Panc1 (cell line): ENCODE results near the gene FREM1.

Experiments used
- POLR2AphosphoS5 ChIP-seq: IDR thresholded peaks from 2 replicates; pipeline ENCODE4 v1.6.1; 2012; ENCODE audit warnings: mild to moderate bottlenecking, low read depth, low read length, moderate library complexity
- SIN3A ChIP-seq: IDR thresholded peaks from 2 replicates; pipeline ENCODE4 v1.6.1; 2012; ENCODE audit warnings: low read depth, mild to moderate bottlenecking, low read length, moderate library complexity, borderline replicate concordance; ENCODE audit not compliant: insufficient read depth
- TF ChIP-seq, protein P1 (sequence below): fragments of 450-650 bp; IDR thresholded peaks from 2 replicates; pipeline ENCODE4 v1.5.1; 2017; ENCODE audit warnings: mild to moderate bottlenecking
- TF ChIP-seq, protein P2 (sequence below), 2 experiments: IDR thresholded peaks; 2 replicates each; pipeline ENCODE4 v1.6.1; 2011 to 2012; ENCODE audit warnings: low read depth in 2 of 2, control low read depth in 1 of 2, low read length in 1 of 2, mild to moderate bottlenecking in 1 of 2, moderate library complexity in 1 of 2; ENCODE audit not compliant: insufficient read depth in 1 of 2

DNA sequence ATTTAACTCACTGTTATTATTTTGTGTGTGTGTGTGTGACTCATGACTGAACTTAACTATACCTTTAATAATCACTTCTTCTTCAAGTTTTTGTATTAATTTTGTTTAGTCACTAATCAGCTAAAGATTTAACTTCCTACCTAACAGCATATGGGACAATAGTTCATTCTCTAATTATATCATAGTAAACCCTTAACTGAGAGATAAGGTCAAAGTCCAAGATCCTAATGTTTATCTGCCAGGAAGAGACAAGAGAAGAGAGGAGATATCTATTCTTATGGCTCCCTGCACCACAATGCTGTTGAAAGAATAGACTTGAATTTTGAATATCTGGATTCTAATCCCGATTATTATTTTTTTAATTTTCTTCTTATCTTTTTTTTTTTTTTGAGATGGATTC is 28.1 kb downstream of the FREM1 start:
- TF ChIP-seq, protein P1, sequence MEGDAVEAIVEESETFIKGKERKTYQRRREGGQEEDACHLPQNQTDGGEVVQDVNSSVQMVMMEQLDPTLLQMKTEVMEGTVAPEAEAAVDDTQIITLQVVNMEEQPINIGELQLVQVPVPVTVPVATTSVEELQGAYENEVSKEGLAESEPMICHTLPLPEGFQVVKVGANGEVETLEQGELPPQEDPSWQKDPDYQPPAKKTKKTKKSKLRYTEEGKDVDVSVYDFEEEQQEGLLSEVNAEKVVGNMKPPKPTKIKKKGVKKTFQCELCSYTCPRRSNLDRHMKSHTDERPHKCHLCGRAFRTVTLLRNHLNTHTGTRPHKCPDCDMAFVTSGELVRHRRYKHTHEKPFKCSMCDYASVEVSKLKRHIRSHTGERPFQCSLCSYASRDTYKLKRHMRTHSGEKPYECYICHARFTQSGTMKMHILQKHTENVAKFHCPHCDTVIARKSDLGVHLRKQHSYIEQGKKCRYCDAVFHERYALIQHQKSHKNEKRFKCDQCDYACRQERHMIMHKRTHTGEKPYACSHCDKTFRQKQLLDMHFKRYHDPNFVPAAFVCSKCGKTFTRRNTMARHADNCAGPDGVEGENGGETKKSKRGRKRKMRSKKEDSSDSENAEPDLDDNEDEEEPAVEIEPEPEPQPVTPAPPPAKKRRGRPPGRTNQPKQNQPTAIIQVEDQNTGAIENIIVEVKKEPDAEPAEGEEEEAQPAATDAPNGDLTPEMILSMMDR, result no peak
- TF ChIP-seq, protein P2, sequence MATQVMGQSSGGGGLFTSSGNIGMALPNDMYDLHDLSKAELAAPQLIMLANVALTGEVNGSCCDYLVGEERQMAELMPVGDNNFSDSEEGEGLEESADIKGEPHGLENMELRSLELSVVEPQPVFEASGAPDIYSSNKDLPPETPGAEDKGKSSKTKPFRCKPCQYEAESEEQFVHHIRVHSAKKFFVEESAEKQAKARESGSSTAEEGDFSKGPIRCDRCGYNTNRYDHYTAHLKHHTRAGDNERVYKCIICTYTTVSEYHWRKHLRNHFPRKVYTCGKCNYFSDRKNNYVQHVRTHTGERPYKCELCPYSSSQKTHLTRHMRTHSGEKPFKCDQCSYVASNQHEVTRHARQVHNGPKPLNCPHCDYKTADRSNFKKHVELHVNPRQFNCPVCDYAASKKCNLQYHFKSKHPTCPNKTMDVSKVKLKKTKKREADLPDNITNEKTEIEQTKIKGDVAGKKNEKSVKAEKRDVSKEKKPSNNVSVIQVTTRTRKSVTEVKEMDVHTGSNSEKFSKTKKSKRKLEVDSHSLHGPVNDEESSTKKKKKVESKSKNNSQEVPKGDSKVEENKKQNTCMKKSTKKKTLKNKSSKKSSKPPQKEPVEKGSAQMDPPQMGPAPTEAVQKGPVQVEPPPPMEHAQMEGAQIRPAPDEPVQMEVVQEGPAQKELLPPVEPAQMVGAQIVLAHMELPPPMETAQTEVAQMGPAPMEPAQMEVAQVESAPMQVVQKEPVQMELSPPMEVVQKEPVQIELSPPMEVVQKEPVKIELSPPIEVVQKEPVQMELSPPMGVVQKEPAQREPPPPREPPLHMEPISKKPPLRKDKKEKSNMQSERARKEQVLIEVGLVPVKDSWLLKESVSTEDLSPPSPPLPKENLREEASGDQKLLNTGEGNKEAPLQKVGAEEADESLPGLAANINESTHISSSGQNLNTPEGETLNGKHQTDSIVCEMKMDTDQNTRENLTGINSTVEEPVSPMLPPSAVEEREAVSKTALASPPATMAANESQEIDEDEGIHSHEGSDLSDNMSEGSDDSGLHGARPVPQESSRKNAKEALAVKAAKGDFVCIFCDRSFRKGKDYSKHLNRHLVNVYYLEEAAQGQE (IDR thresholded peaks at IDR 0.05; ENCODE audit: insufficient read depth in 1 of 2, low read depth in 2 of 2, low read length in 1 of 2), result no peak
- no peak for TF ChIP-seq POLR2AphosphoS5
- no peak for TF ChIP-seq SIN3A
